A673 (cell line): ENCODE data around the gene SHANK1.

Experiments used
- CTCF ChIP-seq: fragments of 300-800, 200-600 bp; sonication (generic); conservative IDR thresholded peaks from 2 replicates; pipeline ENCODE4 v1.5.1; 2017; ENCODE audit warnings: low read depth, mild to moderate bottlenecking, antibody characterized with exemption, low read length, moderate library complexity, mixed read lengths
- EZH2 ChIP-seq: fragments of 200-600 bp; sonication (generic); IDR thresholded peaks from 2 replicates; pipeline ENCODE4 v1.6.1; 2017; ENCODE audit warnings: borderline replicate concordance, low read depth, mild to moderate bottlenecking, mixed read lengths, antibody characterized with exemption, low read length; ENCODE audit not compliant: poor library complexity, severe bottlenecking

- no peak for TF ChIP-seq CTCF
- no peak for TF ChIP-seq EZH2
These were observed 23.9 kb upstream of the SHANK1 start for GRCh38 chr19:50743537-50743936.
